Measurements from ENCODE around the gene CHSY1. TPM values are rescaled to one million over a fixed set of nuclear protein-coding genes. Genes with fewer than 3 reads are reported as not detected.

Gene CHSY1
- total RNA-seq, 1 experiment from 2014 or later, result 47.0 TPM

- Histone ChIP-seq H3K4me3 (ENCODE audit: low read depth, low read length, poor library complexity, severe bottlenecking) (no peak overlapping the region), H3K4me1 (ENCODE audit: insufficient read depth, low read length, poor library complexity, severe bottlenecking) (peaks cover 29% of the 10 kb centered on the region), H3K27me3 (replicated peaks; ENCODE audit: insufficient read depth, low read depth, low read length, poor library complexity) (no peaks in the 10 kb centered on the region), H3K27ac (ENCODE audit: low read depth, low read length, poor library complexity, severe bottlenecking) (no peak overlapping the region), H3K9me3 (ENCODE audit: low read depth, low read length, poor library complexity, severe bottlenecking) (no peaks in the 10 kb centered on the region), H3K36me3 (ENCODE audit: insufficient read depth, low read length, poor library complexity, severe bottlenecking) (no peaks in the 10 kb centered on the region)
- BruUV-seq (replicated peaks), result no TSS peak
- intact Hi-C loops (cut with micrococcal nuclease; ENCODE audit: unreplicated experiment), result no loop called here
- no peak for DNase-seq (ENCODE audit: low spot score)
- POLR2A ChIA-PET (ENCODE audit: low non-redundant PET), result no interaction called here
- TF ChIP-seq, protein P1, sequence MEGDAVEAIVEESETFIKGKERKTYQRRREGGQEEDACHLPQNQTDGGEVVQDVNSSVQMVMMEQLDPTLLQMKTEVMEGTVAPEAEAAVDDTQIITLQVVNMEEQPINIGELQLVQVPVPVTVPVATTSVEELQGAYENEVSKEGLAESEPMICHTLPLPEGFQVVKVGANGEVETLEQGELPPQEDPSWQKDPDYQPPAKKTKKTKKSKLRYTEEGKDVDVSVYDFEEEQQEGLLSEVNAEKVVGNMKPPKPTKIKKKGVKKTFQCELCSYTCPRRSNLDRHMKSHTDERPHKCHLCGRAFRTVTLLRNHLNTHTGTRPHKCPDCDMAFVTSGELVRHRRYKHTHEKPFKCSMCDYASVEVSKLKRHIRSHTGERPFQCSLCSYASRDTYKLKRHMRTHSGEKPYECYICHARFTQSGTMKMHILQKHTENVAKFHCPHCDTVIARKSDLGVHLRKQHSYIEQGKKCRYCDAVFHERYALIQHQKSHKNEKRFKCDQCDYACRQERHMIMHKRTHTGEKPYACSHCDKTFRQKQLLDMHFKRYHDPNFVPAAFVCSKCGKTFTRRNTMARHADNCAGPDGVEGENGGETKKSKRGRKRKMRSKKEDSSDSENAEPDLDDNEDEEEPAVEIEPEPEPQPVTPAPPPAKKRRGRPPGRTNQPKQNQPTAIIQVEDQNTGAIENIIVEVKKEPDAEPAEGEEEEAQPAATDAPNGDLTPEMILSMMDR (conservative IDR thresholded peaks at IDR 0.05; ENCODE audit: low read depth, low read length), result no peak
- TF ChIP-seq EZH2 (IDR thresholded peaks at IDR 0.05; ENCODE audit: borderline replicate concordance, low read depth, low read length, poor library complexity, severe bottlenecking), result no peak
- CTCF ChIA-PET, result no interaction called here
Measured at GRCh38 chr15:101242160-101242998, 9.5 kb downstream of the CHSY1 start.

DNA sequence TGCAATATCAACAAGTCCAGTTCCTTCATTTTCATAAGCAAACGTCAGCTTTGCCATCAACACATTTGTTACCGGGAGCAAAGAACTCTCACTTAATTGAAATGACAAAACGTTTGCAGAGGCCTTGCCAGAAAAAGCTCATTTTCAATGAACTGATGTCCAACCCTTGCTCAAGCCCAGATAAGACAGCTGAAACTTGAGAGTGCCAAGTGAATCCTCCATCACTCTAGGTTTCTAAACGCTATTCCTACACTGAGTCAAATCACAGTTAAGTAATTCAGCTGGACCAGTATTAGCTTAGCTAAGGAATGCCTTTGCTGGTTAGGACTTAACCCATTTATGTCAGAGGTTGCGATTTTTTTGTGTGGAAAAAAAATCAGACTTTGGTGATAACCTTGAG lies 11.5 kb downstream of the CHSY1 start:
- Histone ChIP-seq H3K4me3 (ENCODE audit: low read depth, low read length, poor library complexity, severe bottlenecking) (no peak overlapping the region), H3K36me3 (ENCODE audit: insufficient read depth, low read length, poor library complexity, severe bottlenecking) (peaks cover 2% of the 10 kb centered on the region), H3K27ac (ENCODE audit: low read depth, low read length, poor library complexity, severe bottlenecking) (no peak overlapping the region), H3K27me3 (replicated peaks; ENCODE audit: insufficient read depth, low read depth, low read length, poor library complexity) (no peaks in the 10 kb centered on the region), H3K9me3 (ENCODE audit: low read depth, low read length, poor library complexity, severe bottlenecking) (no peaks in the 10 kb centered on the region), H3K4me1 (ENCODE audit: insufficient read depth, low read length, poor library complexity, severe bottlenecking) (peaks cover 29% of the 10 kb centered on the region)
- DNase-seq (ENCODE audit: low spot score), result no peak
- intact Hi-C loops (cut with micrococcal nuclease; ENCODE audit: unreplicated experiment), result no loop called here
- CTCF ChIA-PET, result no interaction called here
- TF ChIP-seq EZH2 (IDR thresholded peaks at IDR 0.05; ENCODE audit: borderline replicate concordance, low read depth, low read length, poor library complexity, severe bottlenecking), result no peak
- TF ChIP-seq, protein P1 (conservative IDR thresholded peaks at IDR 0.05; ENCODE audit: low read depth, low read length), result no peak
- POLR2A ChIA-PET (ENCODE audit: low non-redundant PET), result no interaction called here
- no TSS peak for BruUV-seq (replicated peaks)

GRCh38 chr15:101239724-101240136 lies 12.1 kb downstream of the CHSY1 start:
- Histone ChIP-seq H3K4me3 (ENCODE audit: low read depth, low read length, poor library complexity, severe bottlenecking) (no peak overlapping the region), H3K27ac (ENCODE audit: low read depth, low read length, poor library complexity, severe bottlenecking) (no peak overlapping the region), H3K4me1 (ENCODE audit: insufficient read depth, low read length, poor library complexity, severe bottlenecking) (peaks cover 29% of the 10 kb centered on the region), H3K36me3 (ENCODE audit: insufficient read depth, low read length, poor library complexity, severe bottlenecking) (peaks cover 7% of the 10 kb centered on the region), H3K27me3 (replicated peaks; ENCODE audit: insufficient read depth, low read depth, low read length, poor library complexity) (no peaks in the 10 kb centered on the region), H3K9me3 (ENCODE audit: low read depth, low read length, poor library complexity, severe bottlenecking) (no peaks in the 10 kb centered on the region)
- ChIA-PET CTCF (no interaction called here), POLR2A (ENCODE audit: low non-redundant PET) (no interaction called here)
- TF ChIP-seq, protein P1 (conservative IDR thresholded peaks at IDR 0.05; ENCODE audit: low read depth, low read length), result no peak
- TF ChIP-seq EZH2 (IDR thresholded peaks at IDR 0.05; ENCODE audit: borderline replicate concordance, low read depth, low read length, poor library complexity, severe bottlenecking), result no peak
- intact Hi-C loops (cut with micrococcal nuclease; ENCODE audit: unreplicated experiment), result no loop called here
- no peak for DNase-seq (ENCODE audit: low spot score)
- no TSS peak for BruUV-seq (replicated peaks)
